C4-2B (cell line): ENCODE measurements around the gene ACCSL.

ENCODE experiments used
- ZFX ChIP-seq: fragments of 450-650 bp; IDR thresholded peaks from 2 replicates; pipeline ENCODE4 v1.6.1; 2017
- TF ChIP-seq, protein P1 (sequence below): fragments of 450-650 bp; conservative IDR thresholded peaks from 2 replicates; pipeline ENCODE4 v1.5.1; 2017; ENCODE audit warnings: mild to moderate bottlenecking

DNA sequence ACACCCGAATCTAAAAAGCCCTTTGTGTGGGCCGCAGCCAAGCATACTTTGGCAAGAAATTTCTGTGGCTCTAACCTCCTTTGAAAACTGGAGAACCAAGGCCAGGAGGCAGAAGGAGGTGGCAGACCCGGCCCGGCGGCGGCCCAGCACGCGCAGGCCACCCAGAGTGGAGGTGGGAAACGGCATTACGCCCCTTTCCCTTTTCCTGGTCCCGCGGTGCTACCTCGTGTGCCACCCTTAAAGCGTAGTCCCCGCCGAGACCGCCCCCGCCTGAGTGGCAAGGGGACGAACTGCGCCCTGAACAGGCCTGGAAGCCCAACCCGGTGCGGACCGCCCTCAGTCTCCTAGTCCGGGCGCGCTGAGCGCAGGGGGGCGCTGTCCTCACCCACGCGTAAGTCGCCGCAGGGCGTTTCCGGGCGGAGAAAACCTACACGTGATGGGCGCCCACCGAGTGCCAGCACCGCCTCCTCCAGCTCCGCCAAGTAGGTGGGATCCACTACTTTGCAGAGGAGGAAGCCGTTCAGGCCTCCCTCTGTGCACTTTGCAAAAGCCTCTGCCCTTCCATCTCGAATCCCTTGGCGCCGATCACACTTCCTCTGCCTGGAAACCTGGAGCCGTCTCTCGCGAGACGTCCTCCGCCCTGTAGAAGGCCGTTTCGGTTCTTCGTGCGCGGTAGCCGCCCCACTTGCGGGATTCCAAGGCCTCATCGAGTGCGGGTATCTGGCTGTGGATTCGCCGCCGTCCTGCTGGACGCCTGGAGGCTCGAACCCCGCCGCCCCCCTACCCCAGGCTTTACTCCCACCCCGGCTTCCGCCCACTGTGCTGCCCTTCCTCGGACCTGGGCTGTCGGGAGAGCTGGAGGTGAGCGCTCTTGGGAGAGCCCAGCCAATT is 18.3 kb downstream of the ACCSL start, which contains the start of gene ACCS:
- TF ChIP-seq, protein P1, sequence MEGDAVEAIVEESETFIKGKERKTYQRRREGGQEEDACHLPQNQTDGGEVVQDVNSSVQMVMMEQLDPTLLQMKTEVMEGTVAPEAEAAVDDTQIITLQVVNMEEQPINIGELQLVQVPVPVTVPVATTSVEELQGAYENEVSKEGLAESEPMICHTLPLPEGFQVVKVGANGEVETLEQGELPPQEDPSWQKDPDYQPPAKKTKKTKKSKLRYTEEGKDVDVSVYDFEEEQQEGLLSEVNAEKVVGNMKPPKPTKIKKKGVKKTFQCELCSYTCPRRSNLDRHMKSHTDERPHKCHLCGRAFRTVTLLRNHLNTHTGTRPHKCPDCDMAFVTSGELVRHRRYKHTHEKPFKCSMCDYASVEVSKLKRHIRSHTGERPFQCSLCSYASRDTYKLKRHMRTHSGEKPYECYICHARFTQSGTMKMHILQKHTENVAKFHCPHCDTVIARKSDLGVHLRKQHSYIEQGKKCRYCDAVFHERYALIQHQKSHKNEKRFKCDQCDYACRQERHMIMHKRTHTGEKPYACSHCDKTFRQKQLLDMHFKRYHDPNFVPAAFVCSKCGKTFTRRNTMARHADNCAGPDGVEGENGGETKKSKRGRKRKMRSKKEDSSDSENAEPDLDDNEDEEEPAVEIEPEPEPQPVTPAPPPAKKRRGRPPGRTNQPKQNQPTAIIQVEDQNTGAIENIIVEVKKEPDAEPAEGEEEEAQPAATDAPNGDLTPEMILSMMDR, result no peak
- no peak for TF ChIP-seq ZFX
